RWPE2 (cell line): Measurements from ENCODE around the gene SUPT3H.

Experiments used
- ATAC-seq: fragments of 200-7000 bp; cut with Tn5 transposase; 3 replicates; pipeline ENCODE4 v1.9.1; 2021; ENCODE audit warnings: low read depth
- DNase-seq: peaks from one replicate; pipeline ENCODE4 v3.0.0-alpha.2; 2020; ENCODE audit warnings: low spot score
- H3K27ac ChIP-seq: fragments of 450-650 bp; 2 replicates; pipeline ENCODE4 v1.5.1; 2017; ENCODE audit warnings: mild to moderate bottlenecking; ENCODE audit not compliant: poor library complexity, severe bottlenecking
- H3K27me3 ChIP-seq: fragments of 250-450 bp; sonication (Bioruptor Pico); 2 replicates; pipeline ENCODE4 v1.5.1; 2021; ENCODE audit warnings: mild to moderate bottlenecking, moderate library complexity; ENCODE audit not compliant: insufficient read depth, poor library complexity, severe bottlenecking
- H3K36me3 ChIP-seq: fragments of 250-450 bp; sonication (Bioruptor Pico); 2 replicates; pipeline ENCODE4 v1.5.1; 2020; ENCODE audit warnings: low read depth, mild to moderate bottlenecking, moderate library complexity
- H3K4me1 ChIP-seq: fragments of 250-450 bp; sonication (Bioruptor Pico); 2 replicates; pipeline ENCODE4 v1.5.1; 2021; ENCODE audit warnings: mild to moderate bottlenecking, moderate library complexity; ENCODE audit not compliant: insufficient read depth, poor library complexity, severe bottlenecking
- H3K4me3 ChIP-seq: fragments of 250-450 bp; sonication (Bioruptor Pico); 2 replicates; pipeline ENCODE4 v1.5.1; 2021; ENCODE audit warnings: mild to moderate bottlenecking, moderate library complexity; ENCODE audit not compliant: severe bottlenecking
- H3K9me3 ChIP-seq: fragments of 250-450 bp; sonication (Bioruptor Pico); 2 replicates; pipeline ENCODE4 v1.5.1; 2021; ENCODE audit warnings: mild to moderate bottlenecking, moderate library complexity; ENCODE audit not compliant: severe bottlenecking
- TF ChIP-seq, protein P1 (sequence below): fragments of 450-650 bp; IDR thresholded peaks from one replicate; pipeline ENCODE4 v1.5.1; 2017; ENCODE audit warnings: mild to moderate bottlenecking, moderate library complexity; ENCODE audit not compliant: poor library complexity, severe bottlenecking

SUPT3H gene

DNA sequence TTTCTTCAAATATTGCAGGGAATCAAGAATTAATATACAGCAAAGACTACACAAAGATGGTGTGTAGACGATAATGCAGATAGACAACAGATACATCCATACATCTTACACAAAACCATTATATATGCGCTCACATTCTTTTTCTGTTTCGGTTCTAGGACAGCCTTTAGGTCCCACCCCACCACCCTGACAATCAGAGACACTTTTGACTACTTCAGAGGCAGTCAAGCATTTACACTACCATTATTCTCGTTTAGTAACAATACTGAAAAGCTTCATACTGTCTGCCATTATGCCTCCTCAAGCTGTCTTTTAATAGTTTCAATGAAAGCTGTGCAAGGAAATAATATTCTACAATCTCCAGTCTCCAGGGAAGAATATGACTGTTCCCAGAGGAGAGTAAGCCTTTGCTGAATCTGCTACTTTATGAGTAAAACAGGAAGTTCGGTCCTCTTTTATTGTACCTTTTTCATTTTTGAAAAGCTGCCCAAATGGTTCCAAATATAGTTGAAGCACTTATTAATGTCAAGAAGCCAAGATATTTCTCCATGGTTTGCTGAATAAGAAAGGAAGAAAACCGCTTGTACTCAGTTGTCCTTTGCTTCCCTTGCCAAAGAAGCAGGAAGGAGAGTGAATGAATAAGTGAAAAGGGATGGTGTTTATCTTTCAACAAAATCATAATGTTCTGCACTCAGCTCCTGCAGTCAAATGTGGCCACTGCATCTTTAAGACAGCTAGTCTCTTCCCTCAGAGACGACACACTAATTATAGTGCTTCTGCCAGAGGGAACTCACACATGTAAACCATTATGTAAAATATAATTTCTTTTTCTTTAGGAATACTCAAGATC lies 521.9 kb downstream of the SUPT3H start:
- ATAC-seq (no peak; the same call in 2 of the 3 replicates), DNase-seq (no peak)
- Histone ChIP-seq H3K27ac (no peak overlapping the region), H3K4me3 (no peak overlapping the region), H3K4me1 (peaks cover 4% of the 10 kb centered on the region), H3K36me3 (no peaks in the 10 kb centered on the region), H3K27me3 (no peaks in the 10 kb centered on the region), H3K9me3 (no peaks in the 10 kb centered on the region)
- TF ChIP-seq, protein P1, sequence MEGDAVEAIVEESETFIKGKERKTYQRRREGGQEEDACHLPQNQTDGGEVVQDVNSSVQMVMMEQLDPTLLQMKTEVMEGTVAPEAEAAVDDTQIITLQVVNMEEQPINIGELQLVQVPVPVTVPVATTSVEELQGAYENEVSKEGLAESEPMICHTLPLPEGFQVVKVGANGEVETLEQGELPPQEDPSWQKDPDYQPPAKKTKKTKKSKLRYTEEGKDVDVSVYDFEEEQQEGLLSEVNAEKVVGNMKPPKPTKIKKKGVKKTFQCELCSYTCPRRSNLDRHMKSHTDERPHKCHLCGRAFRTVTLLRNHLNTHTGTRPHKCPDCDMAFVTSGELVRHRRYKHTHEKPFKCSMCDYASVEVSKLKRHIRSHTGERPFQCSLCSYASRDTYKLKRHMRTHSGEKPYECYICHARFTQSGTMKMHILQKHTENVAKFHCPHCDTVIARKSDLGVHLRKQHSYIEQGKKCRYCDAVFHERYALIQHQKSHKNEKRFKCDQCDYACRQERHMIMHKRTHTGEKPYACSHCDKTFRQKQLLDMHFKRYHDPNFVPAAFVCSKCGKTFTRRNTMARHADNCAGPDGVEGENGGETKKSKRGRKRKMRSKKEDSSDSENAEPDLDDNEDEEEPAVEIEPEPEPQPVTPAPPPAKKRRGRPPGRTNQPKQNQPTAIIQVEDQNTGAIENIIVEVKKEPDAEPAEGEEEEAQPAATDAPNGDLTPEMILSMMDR, result no peak

DNA sequence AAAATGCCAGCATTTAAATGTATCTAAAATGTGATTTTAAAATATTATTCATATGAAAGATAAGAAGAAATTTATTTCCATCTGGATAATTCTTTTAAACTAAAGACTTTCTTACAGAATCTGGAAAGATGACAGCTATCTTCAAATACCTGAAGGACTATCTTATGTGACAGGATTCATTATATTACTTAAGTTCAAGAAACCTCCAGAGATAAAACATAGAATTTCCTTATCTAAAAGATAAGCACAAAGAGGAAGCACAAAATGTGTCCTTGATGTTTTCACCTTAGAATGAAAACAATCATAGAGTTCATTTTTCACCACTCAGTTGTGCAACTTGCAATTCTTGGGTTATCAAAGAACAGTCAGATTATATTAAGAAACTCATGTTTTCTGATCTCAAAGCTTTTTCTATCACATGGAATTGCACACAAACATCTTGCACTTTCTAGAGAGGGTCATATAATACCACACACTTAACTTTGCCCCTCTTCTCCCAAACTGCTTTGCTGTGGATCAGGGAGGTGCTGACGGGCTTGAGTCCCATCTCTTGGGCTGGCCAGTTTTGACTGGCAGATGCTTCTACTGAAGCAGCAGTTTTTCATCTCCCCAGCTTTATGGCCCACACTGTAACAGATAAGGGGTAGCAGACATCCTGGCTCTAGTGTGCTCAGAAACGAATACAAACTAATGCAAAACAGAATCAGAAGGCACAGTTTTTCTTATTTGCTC lies 522.9 kb downstream of the SUPT3H start:
- Histone ChIP-seq H3K36me3 (no peaks in the 10 kb centered on the region), H3K27me3 (no peaks in the 10 kb centered on the region), H3K27ac (no peak overlapping the region), H3K4me1 (peaks cover 4% of the 10 kb centered on the region), H3K9me3 (no peaks in the 10 kb centered on the region), H3K4me3 (no peak overlapping the region)
- no peak for DNase-seq
- ATAC-seq, result no peak
- TF ChIP-seq, protein P1, result no peak

DNA sequence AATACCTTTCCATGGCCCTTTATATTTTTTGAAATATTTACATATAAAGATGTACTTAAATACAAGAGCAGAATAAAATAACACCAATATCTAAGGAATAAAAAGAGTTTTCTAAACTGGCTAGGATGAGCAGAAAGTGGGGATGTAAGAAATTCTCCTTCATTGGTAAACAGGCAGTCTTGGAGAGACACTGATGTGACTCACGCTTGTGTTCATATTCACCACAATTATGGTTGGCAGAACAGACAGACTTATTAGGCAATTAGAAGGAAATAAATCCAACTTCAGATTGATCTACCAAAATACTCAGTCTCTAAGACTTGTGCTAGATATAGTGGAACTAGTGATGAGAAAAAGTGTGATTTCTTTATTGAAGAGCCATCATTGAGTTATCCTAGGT lies 526.6 kb downstream of the SUPT3H start:
- Histone ChIP-seq H3K36me3 (no peaks in the 10 kb centered on the region), H3K27ac (no peak overlapping the region), H3K27me3 (no peaks in the 10 kb centered on the region), H3K4me3 (no peak overlapping the region), H3K9me3 (no peaks in the 10 kb centered on the region), H3K4me1 (peaks cover 3% of the 10 kb centered on the region)
- TF ChIP-seq, protein P1, result no peak
- no peak for DNase-seq
- no peak for ATAC-seq

DNA sequence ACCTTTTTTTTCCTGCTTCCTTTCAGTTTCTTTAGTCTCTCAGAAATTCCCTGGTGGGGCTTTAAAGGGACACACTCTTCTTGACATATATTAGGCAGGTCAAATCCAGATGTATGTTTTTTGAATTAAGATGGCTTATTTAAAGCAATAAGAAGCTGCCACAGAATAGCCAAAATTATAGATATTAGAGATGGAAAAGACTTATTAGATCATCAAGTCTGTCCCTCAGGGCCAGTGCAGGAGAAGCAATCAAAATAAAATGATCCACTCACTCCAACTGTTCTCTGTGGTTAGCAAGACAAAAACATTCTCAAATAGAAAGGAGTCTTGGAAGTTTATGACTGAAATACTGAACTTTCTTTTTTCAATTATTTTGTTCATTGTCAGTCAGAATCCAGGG lies 527.4 kb downstream of the SUPT3H start:
- Histone ChIP-seq H3K9me3 (no peaks in the 10 kb centered on the region), H3K4me3 (no peak overlapping the region), H3K36me3 (no peaks in the 10 kb centered on the region), H3K27ac (no peak overlapping the region), H3K27me3 (no peaks in the 10 kb centered on the region), H3K4me1 (no peaks in the 10 kb centered on the region)
- ATAC-seq (no peak), DNase-seq (no peak)
- TF ChIP-seq, protein P1, result no peak
